Ovary (tissue), 9 donors: ENCODE measurements around the gene PIGS. TPM values are rescaled to one million over a fixed set of nuclear protein-coding genes. Genes with fewer than 3 reads are reported as not detected.
A peak's percentile ranks its signal among the peaks of the same experiment; 100 is the strongest.

Experiments used
- DNase-seq, 5 donors: peaks; one replicate each; pipeline ENCODE4 v3.0.0-alpha.2; 2019 to 2020
- H3K27ac ChIP-seq, 2 donors: fragments of 200-600 bp; one replicate each; pipeline versions ENCODE4 v1.5.1 to v1.8.0; 2019 to 2022
- H3K27me3 ChIP-seq: fragments of 200-600 bp; one replicate; pipeline ENCODE4 v1.8.0; 2022
- H3K36me3 ChIP-seq: fragments of 200-600 bp; sonication (generic); one replicate; pipeline ENCODE4 v1.5.1; 2019
- H3K4me1 ChIP-seq: one replicate; pipeline ENCODE4 v1.8.1; 2013; ENCODE audit warnings: mild to moderate bottlenecking, moderate library complexity; ENCODE audit not compliant: insufficient read depth
- H3K4me3 ChIP-seq: fragments of 200-600 bp; sonication (generic); one replicate; pipeline ENCODE4 v1.5.1; 2017
- H3K9me3 ChIP-seq, 2 donors: fragments of 200-600 bp in 1 of 2; sonication (generic) in 1 of 2; one replicate each; pipeline versions ENCODE4 v1.5.1 to v1.8.1; 2013 to 2019; ENCODE audit warnings: mild to moderate bottlenecking in 1 of 2, moderate library complexity in 1 of 2
- CTCF ChIP-seq, 3 donors: fragments of 450-650 bp in 2 of 3; fragments of 200-600 bp in 1 of 3; IDR thresholded peaks; one replicate each; pipeline versions ENCODE4 v1.5.1 to v1.8.0; 2016 to 2022; ENCODE audit warnings: antibody characterized with exemption in 3 of 3, mild to moderate bottlenecking in 1 of 3
- EP300 ChIP-seq: sonication (generic); formaldehyde crosslinking; IDR thresholded peaks from one replicate; pipeline ENCODE4 v1.6.1; 2017; ENCODE audit warnings: antibody characterized with exemption
- POLR2A ChIP-seq: fragments of 450-650 bp; IDR thresholded peaks from one replicate; pipeline ENCODE4 v1.6.1; 2017; ENCODE audit warnings: antibody characterized with exemption, mild to moderate bottlenecking, moderate library complexity
- WGBS, 3 donors: extraction: QIAGEN DNeasy Blood & Tissue Kit in 1 of 3; methylation state at CpG; one replicate each; pipeline versions ENCODE4 v1.1.5 to v1.1.7; 2013 to 2017; 5-methylcytosine and 5-hydroxymethylcytosine counted together
- intact Hi-C, 4 donors: fragments of 100-400 bp; cut with DNase I; formaldehyde crosslinking; loops; one replicate each; pipeline versions ENCODE4 v1.11.0 to v1.15.1; 2022 to 2023
- polyA plus RNA-seq, 2 donors: library from polyadenylated mRNA; stranded (reverse); fragments of 200-250 nt in 1 of 2; fragments of 350-450 nt in 1 of 2; fragmentation: Illumina TruSeq in 1 of 2; extraction: RNeasy Lipid Tissue Mini Kit (QIAGEN cat#74804) in 1 of 2; gene quantifications; one replicate each; pipeline ENCODE4 v1.2.3, GENCODE V29; 2013 to 2014
- total RNA-seq, 7 donors: library from RNA; depleted of rRNA in 2 of 7; stranded (reverse); fragments of >200 nt in 2 of 7; fragmentation: NEBNext Ultra II Directional in 3 of 7; extraction: Animal tissue kit (Norgen Biotek cat#: 25700) in 3 of 7; gene quantifications; one replicate each; pipeline versions ENCODE4 v1.1.0 to v1.2.4, GENCODE V29; 2016 to 2023
- donor health status: DM: no; HTN: no; CAD: no; lungs with moderate emphysema.
- donor health status: DM: no; HTN: no; CAD: no.
- donor health status: Bipolar disorder and iron deficiency.
- donor health status: DM: yes; HTN: yes; CAD: no.
- donor health status: DM: no; HTN: no; CAD: no.
- donor health status: DM: yes; HTN: yes; CAD: no.

The PIGS gene
- total and polyA plus RNA-seq, 9 donors = 16.1 to 64.8 (median 33.5) TPM

- H3K36me3 ChIP-seq = no peaks in the 10 kb centered on the region
- no peaks in the 10 kb centered on the region for H3K27me3 ChIP-seq
- H3K4me3 ChIP-seq = no peak overlapping the region
- DNase-seq = no peak
- H3K4me1 ChIP-seq = peaks cover 7% of the 10 kb centered on the region
- WGBS, 3 donors = 92 to 98% (median 95%) methylated on average over 9 of the region's 9 CpGs
- H3K27ac ChIP-seq = no peak overlapping the region
- H3K9me3 ChIP-seq = no peaks in the 10 kb centered on the region
- intact Hi-C loops = no loop called here
- TF ChIP-seq POLR2A (no peak), CTCF (IDR thresholded peaks at IDR 0.05) (no peak), EP300 (no peak)
Measured at GRCh38 chr17:28573521-28573920, 2.2 kb upstream of the PIGS start.

- no peaks in the 10 kb centered on the region for H3K27me3 ChIP-seq
- no peak overlapping the region for H3K4me3 ChIP-seq
- H3K27ac ChIP-seq = no peak overlapping the region
- no peaks in the 10 kb centered on the region for H3K9me3 ChIP-seq
- peaks cover 7% of the 10 kb centered on the region for H3K4me1 ChIP-seq
- TF ChIP-seq POLR2A (no peak), EP300 (no peak), CTCF (IDR thresholded peaks at IDR 0.05) (no peak)
- intact Hi-C loops = no loop called here
- DNase-seq = no peak
- no peaks in the 10 kb centered on the region for H3K36me3 ChIP-seq
Measured at GRCh38 chr17:28573040-28573380, 1.7 kb upstream of the PIGS start.

- Histone ChIP-seq H3K9me3 (no peaks in the 10 kb centered on the region), H3K27ac (peak overlapping the region in 1 of 2 donors; percentile 63), H3K4me1 (peaks cover 7% of the 10 kb centered on the region), H3K27me3 (no peaks in the 10 kb centered on the region), H3K36me3 (no peaks in the 10 kb centered on the region), H3K4me3 (peak overlapping the region; percentile 82)
- TF ChIP-seq CTCF (IDR thresholded peaks at IDR 0.05) (no peak), EP300 (no peak), POLR2A (no peak)
- intact Hi-C loops = no loop called here
- 68 to 82% (median 75%) methylated on average over 5 of the region's 5 CpGs for WGBS, 3 donors
- DNase-seq = peak in 1 of 5 donors; percentile 35
Measured at GRCh38 chr17:28572259-28573039, 1.1 kb upstream of the PIGS start.

- peak overlapping the region; percentile 46 to 75 for H3K27ac ChIP-seq
- intact Hi-C loops = no loop called here
- no peaks in the 10 kb centered on the region for H3K27me3 ChIP-seq
- TF ChIP-seq POLR2A = no peak
- TF ChIP-seq CTCF (IDR thresholded peaks at IDR 0.05) = no peak
- no peak for TF ChIP-seq EP300
- H3K9me3 ChIP-seq = no peaks in the 10 kb centered on the region
- H3K4me3 ChIP-seq = peak overlapping the region; percentile 82
- WGBS, 3 donors = 0 to 2% (median 1%) methylated on average over 38 to 39 of the region's 39 CpGs
- H3K36me3 ChIP-seq = no peaks in the 10 kb centered on the region
- peaks cover 3% of the 10 kb centered on the region for H3K4me1 ChIP-seq
- DNase-seq = peak in 3 of 5 donors; percentile 40 to 50 (median 43)
Measured at GRCh38 chr17:28570716-28571360, 486 bp downstream of the PIGS start.
